Suppressor macrophage treated with lipopolysaccharide for 1 hour (primary cell): ENCODE results near the gene PEX3.
"Not testable (repeated sequence)": the region's sequence is repeated elsewhere in the genome, so short reads cannot be mapped to it uniquely, and the experiment has no call there.

Experiments used
- DNase-seq, 3 donors: peaks; one replicate each; pipeline ENCODE4 v3.0.0-alpha.2; 2020 to 2022

PEX3 gene

GRCh38 chr6:143449082-143449713 is 1.4 kb upstream of the PEX3 start:
- DNase-seq = no peak

GRCh38 chr6:143449714-143450452 is 722 bp upstream of the PEX3 start:
- DNase-seq = peak; percentile 8 to 27 (median 18)

- DNase-seq = peak in 1 of 3 donors; percentile 12
Measured at GRCh38 chr6:143451531-143451930, 926 bp downstream of the PEX3 start.

GRCh38 chr6:143457563-143458359 is 7.2 kb downstream of the PEX3 start:
- no peak for DNase-seq

GRCh38 chr6:143465546-143465945 is 14.9 kb downstream of the PEX3 start:
- DNase-seq = no peak

- DNase-seq = no peak
Measured at GRCh38 chr6:143468026-143468425, 17.4 kb downstream of the PEX3 start.

- DNase-seq = not testable (repeated sequence)
Measured at GRCh38 chr6:143468823-143469222, 18.2 kb downstream of the PEX3 start.

GRCh38 chr6:143471822-143472221 is 21.2 kb downstream of the PEX3 start:
- DNase-seq = no peak

GRCh38 chr6:143476545-143476944 is 25.9 kb downstream of the PEX3 start:
- DNase-seq = no peak

GRCh38 chr6:143478479-143479062 is 28.0 kb downstream of the PEX3 start:
- peak in 1 of 3 donors; percentile 5 for DNase-seq

- DNase-seq = no peak
Measured at GRCh38 chr6:143482593-143482992, 32.0 kb downstream of the PEX3 start.

- DNase-seq = no peak
Measured at GRCh38 chr6:143485967-143486366, 35.4 kb downstream of the PEX3 start.

GRCh38 chr6:143486752-143487151 is 36.1 kb downstream of the PEX3 start:
- no peak for DNase-seq

- DNase-seq = no peak
Measured at GRCh38 chr6:143490244-143490643, 39.6 kb downstream of the PEX3 start.

GRCh38 chr6:143490775-143491174 is 40.2 kb downstream of the PEX3 start:
- no peak for DNase-seq

- no peak for DNase-seq
Measured at GRCh38 chr6:143496974-143497373, 46.4 kb downstream of the PEX3 start.

- no peak for DNase-seq
Measured at GRCh38 chr6:143498428-143498827, 47.8 kb downstream of the PEX3 start.

GRCh38 chr6:143501851-143502250 is 51.2 kb downstream of the PEX3 start:
- no peak for DNase-seq

- DNase-seq = no peak
Measured at GRCh38 chr6:143504369-143504768, 53.8 kb downstream of the PEX3 start.

- DNase-seq = no peak
Measured at GRCh38 chr6:143505111-143505510, 54.5 kb downstream of the PEX3 start.

GRCh38 chr6:143505537-143505936 is 54.9 kb downstream of the PEX3 start:
- no peak for DNase-seq

- DNase-seq = no peak
Measured at GRCh38 chr6:143506199-143506598, 55.6 kb downstream of the PEX3 start.

- no peak for DNase-seq
Measured at GRCh38 chr6:143506620-143507019, 56.0 kb downstream of the PEX3 start.
